Fibroblast of skin of back (primary cell): ENCODE results near the gene BRME1.

Experiments used
- DNase-seq: peaks from one replicate; pipeline ENCODE4 v3.0.0-alpha.2; 2013

BRME1 gene

GRCh38 chr19:13887018-13887436 is 18.9 kb downstream of the BRME1 start:
- DNase-seq: no peak

GRCh38 chr19:13885826-13886365 is 20.0 kb downstream of the BRME1 start:
- no peak for DNase-seq

GRCh38 chr19:13884726-13885591 is 21.0 kb downstream of the BRME1 start:
- no peak for DNase-seq

GRCh38 chr19:13883516-13884064 is 22.3 kb downstream of the BRME1 start:
- no peak for DNase-seq

GRCh38 chr19:13882836-13883235 is 23.1 kb downstream of the BRME1 start:
- no peak for DNase-seq

- no peak for DNase-seq
These were observed 23.5 kb downstream of the BRME1 start for GRCh38 chr19:13882419-13882795.

- DNase-seq: peak; percentile 51
These were observed 24.1 kb downstream of the BRME1 start for GRCh38 chr19:13881692-13882418.

GRCh38 chr19:13881251-13881691 is 24.6 kb downstream of the BRME1 start:
- DNase-seq: peak; percentile 34

GRCh38 chr19:13880059-13881043 is 25.6 kb downstream of the BRME1 start:
- DNase-seq: peak; percentile 93

- DNase-seq: no peak
These were observed 28.6 kb downstream of the BRME1 start for GRCh38 chr19:13877303-13877702.

GRCh38 chr19:13876834-13877233 is 29.1 kb downstream of the BRME1 start, which contains the start of gene NANOS3:
Gene NANOS3 (plus strand): TSS chr19:13877134. CDS start chr19:13877249, 115 bp downstream.
- DNase-seq: no peak

- DNase-seq: no peak
These were observed 30.1 kb downstream of the BRME1 start for GRCh38 chr19:13875824-13876223.

GRCh38 chr19:13873834-13874515 is 31.9 kb downstream of the BRME1 start:
- no peak for DNase-seq

- no peak for DNase-seq
These were observed 33.1 kb downstream of the BRME1 start for GRCh38 chr19:13872695-13873389.

GRCh38 chr19:13872339-13872694 is 33.6 kb downstream of the BRME1 start:
- no peak for DNase-seq

- DNase-seq: no peak
These were observed 35.0 kb downstream of the BRME1 start for GRCh38 chr19:13870873-13871272.

GRCh38 chr19:13869281-13869680 is 36.6 kb downstream of the BRME1 start:
- no peak for DNase-seq

- DNase-seq: no peak
These were observed 37.3 kb downstream of the BRME1 start for GRCh38 chr19:13868663-13869062.

- DNase-seq: no peak
These were observed 39.4 kb downstream of the BRME1 start for GRCh38 chr19:13866463-13867046.
